SK-N-SH (cell line): ENCODE measurements around the gene SPACA1.

ENCODE experiments used
- CHD2 ChIP-seq: fragments of 150-350 bp; IDR thresholded peaks from 2 replicates; pipeline ENCODE4 v1.6.1; 2018; ENCODE audit warnings: low read length; ENCODE audit not compliant: partially characterized antibody
- FOXM1 ChIP-seq: IDR thresholded peaks from 2 replicates; pipeline ENCODE4 v1.4.0; 2012; ENCODE audit warnings: low read depth, mild to moderate bottlenecking
- JUND ChIP-seq: IDR thresholded peaks from 2 replicates; pipeline ENCODE4 v1.4.0; 2012
- MEF2A ChIP-seq: IDR thresholded peaks from 2 replicates; pipeline ENCODE4 v1.4.0; 2012; ENCODE audit warnings: low read depth, borderline replicate concordance
- SIN3A ChIP-seq: IDR thresholded peaks from 2 replicates; pipeline ENCODE4 v1.6.1; 2012; ENCODE audit warnings: low read depth, mild to moderate bottlenecking, low read length, moderate library complexity, borderline replicate concordance
- TEAD4 ChIP-seq: IDR thresholded peaks from 2 replicates; pipeline ENCODE4 v1.4.0; 2012; ENCODE audit warnings: mild to moderate bottlenecking, borderline replicate concordance; ENCODE audit not compliant: insufficient read depth
- YY1 ChIP-seq: IDR thresholded peaks from 2 replicates; pipeline ENCODE4 v1.4.0; 2012; ENCODE audit warnings: low read depth, mild to moderate bottlenecking
- TF ChIP-seq, protein P1 (sequence below): fragments of 200-600 bp; sonication (generic); IDR thresholded peaks from 2 replicates; pipeline ENCODE4 v1.6.1; 2017; ENCODE audit warnings: antibody characterized with exemption, mild to moderate bottlenecking, moderate library complexity
- TF ChIP-seq, protein P2 (sequence below): fragments of 150-350 bp; IDR thresholded peaks from 2 replicates; pipeline ENCODE4 v1.6.1; 2017; ENCODE audit warnings: antibody characterized with exemption, low read length, low read depth, borderline replicate concordance

DNA sequence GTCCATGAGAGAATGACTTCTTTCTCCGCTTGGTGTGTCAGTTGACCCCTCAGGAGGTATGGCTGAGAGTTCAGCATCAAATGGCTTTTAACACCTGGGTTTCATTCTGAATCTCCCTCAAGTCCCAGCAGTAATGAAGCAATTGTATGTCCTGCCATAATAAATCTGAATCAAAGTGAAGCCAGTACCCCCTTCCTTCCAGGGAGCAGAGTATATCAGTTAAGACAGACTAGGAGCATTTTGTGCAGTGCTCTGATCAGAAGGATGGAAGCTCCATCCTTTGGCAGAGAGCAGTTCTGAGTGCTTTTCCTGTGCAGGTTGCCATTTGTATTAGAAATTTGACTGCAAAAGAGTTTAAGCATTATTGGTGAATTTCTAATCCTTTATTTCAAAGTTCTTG, 46.9 kb upstream of the SPACA1 start:
- no peak for TF ChIP-seq YY1
- TF ChIP-seq, protein P1, sequence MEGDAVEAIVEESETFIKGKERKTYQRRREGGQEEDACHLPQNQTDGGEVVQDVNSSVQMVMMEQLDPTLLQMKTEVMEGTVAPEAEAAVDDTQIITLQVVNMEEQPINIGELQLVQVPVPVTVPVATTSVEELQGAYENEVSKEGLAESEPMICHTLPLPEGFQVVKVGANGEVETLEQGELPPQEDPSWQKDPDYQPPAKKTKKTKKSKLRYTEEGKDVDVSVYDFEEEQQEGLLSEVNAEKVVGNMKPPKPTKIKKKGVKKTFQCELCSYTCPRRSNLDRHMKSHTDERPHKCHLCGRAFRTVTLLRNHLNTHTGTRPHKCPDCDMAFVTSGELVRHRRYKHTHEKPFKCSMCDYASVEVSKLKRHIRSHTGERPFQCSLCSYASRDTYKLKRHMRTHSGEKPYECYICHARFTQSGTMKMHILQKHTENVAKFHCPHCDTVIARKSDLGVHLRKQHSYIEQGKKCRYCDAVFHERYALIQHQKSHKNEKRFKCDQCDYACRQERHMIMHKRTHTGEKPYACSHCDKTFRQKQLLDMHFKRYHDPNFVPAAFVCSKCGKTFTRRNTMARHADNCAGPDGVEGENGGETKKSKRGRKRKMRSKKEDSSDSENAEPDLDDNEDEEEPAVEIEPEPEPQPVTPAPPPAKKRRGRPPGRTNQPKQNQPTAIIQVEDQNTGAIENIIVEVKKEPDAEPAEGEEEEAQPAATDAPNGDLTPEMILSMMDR: no peak
- no peak for TF ChIP-seq CHD2
- TF ChIP-seq FOXM1: no peak
- no peak for TF ChIP-seq MEF2A
- TF ChIP-seq JUND: no peak
- TF ChIP-seq SIN3A: no peak
- TF ChIP-seq TEAD4: no peak
- TF ChIP-seq, protein P2, sequence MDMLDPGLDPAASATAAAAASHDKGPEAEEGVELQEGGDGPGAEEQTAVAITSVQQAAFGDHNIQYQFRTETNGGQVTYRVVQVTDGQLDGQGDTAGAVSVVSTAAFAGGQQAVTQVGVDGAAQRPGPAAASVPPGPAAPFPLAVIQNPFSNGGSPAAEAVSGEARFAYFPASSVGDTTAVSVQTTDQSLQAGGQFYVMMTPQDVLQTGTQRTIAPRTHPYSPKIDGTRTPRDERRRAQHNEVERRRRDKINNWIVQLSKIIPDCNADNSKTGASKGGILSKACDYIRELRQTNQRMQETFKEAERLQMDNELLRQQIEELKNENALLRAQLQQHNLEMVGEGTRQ: no peak
